ENCODE measurements around the gene RMND5A.
"Not testable (repeated sequence)": the region's sequence is repeated elsewhere in the genome, so short reads cannot be mapped to it uniquely, and the experiment has no call there.

Gene RMND5A

GRCh38 chr2:86719263-86719636 is 841 bp upstream of the RMND5A start:
- not testable (repeated sequence) for DNase-seq

- DNase-seq, result peak; percentile 36 to 84 (median 57)
Observed at GRCh38 chr2:86720540-86721320, 639 bp downstream of the RMND5A start.

GRCh38 chr2:86725706-86726105 is 5.6 kb downstream of the RMND5A start:
- not testable (repeated sequence) for DNase-seq

- not testable (repeated sequence) for DNase-seq
Observed at GRCh38 chr2:86732040-86732525, 12.0 kb downstream of the RMND5A start.

GRCh38 chr2:86732837-86733236 is 12.7 kb downstream of the RMND5A start:
- not testable (repeated sequence) for DNase-seq

GRCh38 chr2:86733528-86733927 is 13.4 kb downstream of the RMND5A start:
- DNase-seq, result not testable (repeated sequence)

- DNase-seq, result not testable (repeated sequence)
Observed at GRCh38 chr2:86734896-86735295, 14.8 kb downstream of the RMND5A start.

- not testable (repeated sequence) for DNase-seq
Observed at GRCh38 chr2:86739485-86739884, 19.4 kb downstream of the RMND5A start.

GRCh38 chr2:86739889-86740288 is 19.8 kb downstream of the RMND5A start:
- not testable (repeated sequence) for DNase-seq

GRCh38 chr2:86741889-86742498 is 21.9 kb downstream of the RMND5A start:
- not testable (repeated sequence) for DNase-seq

GRCh38 chr2:86744152-86744551 is 24.1 kb downstream of the RMND5A start:
- DNase-seq, result no peak

GRCh38 chr2:86746939-86747338 is 26.8 kb downstream of the RMND5A start:
- no peak for DNase-seq

GRCh38 chr2:86747711-86748639 is 27.9 kb downstream of the RMND5A start:
- DNase-seq, result no peak

GRCh38 chr2:86750240-86750839 is 30.2 kb downstream of the RMND5A start:
- DNase-seq, result no peak

GRCh38 chr2:86751778-86752177 is 31.7 kb downstream of the RMND5A start:
- DNase-seq, result no peak

GRCh38 chr2:86752934-86753333 is 32.8 kb downstream of the RMND5A start:
- DNase-seq, result no peak

GRCh38 chr2:86753606-86754005 is 33.5 kb downstream of the RMND5A start:
- DNase-seq, result no peak

- DNase-seq, result no peak
Observed at GRCh38 chr2:86758405-86758804, 38.3 kb downstream of the RMND5A start.

GRCh38 chr2:86760371-86760770 is 40.3 kb downstream of the RMND5A start:
- DNase-seq, result no peak

GRCh38 chr2:86764661-86765309 is 44.7 kb downstream of the RMND5A start:
- peak in 2 of 6 experiments; percentile 41 to 53 for DNase-seq

- no peak for DNase-seq
Observed at GRCh38 chr2:86765310-86765695, 45.2 kb downstream of the RMND5A start.

Measured in stimulated activated naive CD4-positive, alpha-beta T cell (primary cell).